Bronchial epithelial cell (primary cell): Measurements from ENCODE around the gene LY6G6D. TPM values are rescaled to one million over a fixed set of nuclear protein-coding genes. Genes with fewer than 3 reads are reported as not detected.

ENCODE experiments used
- DNase-seq: peaks from one replicate; pipeline ENCODE4 v3.0.0-alpha.2; 2010; ENCODE audit warnings: low read depth
- FAIRE-seq: peaks from 2 replicates; lab custom pipeline; 2011; peaks lifted over from hg19 to GRCh38; lab: Jason Lieb, UNC
- H3K27me3 ChIP-seq: 2 replicates; pipeline ENCODE4 v1.5.1; 2011; ENCODE audit warnings: low read length; ENCODE audit not compliant: control insufficient read depth, insufficient read depth
- H3K36me3 ChIP-seq: 2 replicates; pipeline ENCODE4 v1.5.1; 2011; ENCODE audit warnings: low read length; ENCODE audit not compliant: control insufficient read depth, insufficient read depth
- H3K4me3 ChIP-seq: 2 replicates; pipeline ENCODE4 v1.5.1; 2011; ENCODE audit warnings: mild to moderate bottlenecking, low read depth, low read length, control low read depth
- CTCF ChIP-seq: IDR thresholded peaks from 2 replicates; pipeline ENCODE4 v1.5.1; 2011; ENCODE audit warnings: mild to moderate bottlenecking, moderate library complexity, low read length, control low read depth, inconsistent platforms; ENCODE audit not compliant: insufficient read depth, severe bottlenecking
- total RNA-seq: library from RNA; depleted of rRNA; stranded (reverse); fragments of >200 nt; gene quantifications from 2 replicates; pipeline ENCODE4 v1.2.1, GENCODE V29; 2014

The LY6G6D gene
- total RNA-seq, 1 donor from 2014 or later: not detected

GRCh38 chr6:31737315-31737990 lies 22.3 kb downstream of the LY6G6D start:
- DNase-seq (no peak), FAIRE-seq (no peak)
- Histone ChIP-seq H3K4me3 (no peak overlapping the region), H3K27me3 (no peaks in the 10 kb centered on the region), H3K36me3 (peaks cover 17% of the 10 kb centered on the region)
- TF ChIP-seq CTCF: no peak

GRCh38 chr6:31737991-31738979 lies 23.1 kb downstream of the LY6G6D start:
- no peak for FAIRE-seq

GRCh38 chr6:31739639-31740396 lies 24.7 kb downstream of the LY6G6D start, which contains the start of gene MSH5:
Gene MSH5, plus strand, starts transcription at chr6:31740005. Its CDS starts 462 bp downstream, at chr6:31740467.
- no peak for TF ChIP-seq CTCF
- Histone ChIP-seq H3K4me3 (peak within 1 kb of the TSS; percentile 62), H3K36me3 (peaks cover 3% of the 10 kb centered on the region), H3K27me3 (no peaks in the 10 kb centered on the region)
- no peak for FAIRE-seq
- DNase-seq: peak; percentile 98

More at GRCh38 chr6:31737991-31738979, 23.1 kb downstream of the LY6G6D start:
- peak; percentile 77 for DNase-seq
- peak; percentile 34 for TF ChIP-seq CTCF
- Histone ChIP-seq H3K27me3 (no peaks in the 10 kb centered on the region), H3K36me3 (peaks cover 13% of the 10 kb centered on the region), H3K4me3 (no peak overlapping the region)

- DNase-seq: no peak
- Histone ChIP-seq H3K36me3 (peaks cover 3% of the 10 kb centered on the region), H3K4me3 (peak overlapping the region; percentile 62), H3K27me3 (no peaks in the 10 kb centered on the region)
- no peak for TF ChIP-seq CTCF
- FAIRE-seq: no peak
Observed at GRCh38 chr6:31740397-31741223, 25.5 kb downstream of the LY6G6D start.

- no peak overlapping the region for H3K4me3 ChIP-seq
- no peak for DNase-seq
- H3K27me3 ChIP-seq: no peaks in the 10 kb centered on the region
- H3K36me3 ChIP-seq: peaks cover 3% of the 10 kb centered on the region
- FAIRE-seq: no peak
- no peak for TF ChIP-seq CTCF
Observed at GRCh38 chr6:31741815-31742214, 26.7 kb downstream of the LY6G6D start.
